Measurements from ENCODE around the gene PCYT2.

PCYT2 gene

DNA sequence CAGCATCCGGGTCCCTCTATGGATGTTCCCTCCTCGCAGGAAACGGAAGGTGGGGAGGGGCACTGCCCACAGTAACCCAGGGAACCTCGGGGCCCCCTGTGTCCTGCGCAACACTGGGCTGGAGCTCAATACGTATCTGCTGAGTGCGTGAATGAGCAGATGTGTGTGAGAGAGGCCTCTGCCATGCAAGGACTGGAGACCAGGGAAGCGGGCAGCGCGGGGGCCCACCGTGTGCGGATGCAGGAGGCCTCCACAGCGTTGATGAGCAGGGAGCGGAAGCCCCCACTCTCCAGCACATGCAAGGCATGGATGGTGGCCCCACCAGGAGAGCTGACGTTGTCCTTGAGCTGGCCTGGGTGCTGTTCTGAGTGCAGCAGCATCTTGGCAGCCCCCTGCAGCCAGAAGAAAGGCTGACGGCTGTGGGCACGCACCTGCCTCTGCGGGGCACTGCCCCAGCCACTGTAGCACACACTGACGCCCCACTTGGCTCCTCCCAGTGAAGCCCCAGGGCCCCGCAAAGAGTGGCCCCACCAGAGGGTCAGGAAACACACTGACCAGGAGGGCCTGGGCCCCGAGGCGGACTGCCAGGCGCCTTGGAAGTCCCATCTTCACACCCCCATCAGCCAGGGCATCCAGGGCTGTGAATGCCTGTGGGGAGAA is 23.0 kb upstream of the PCYT2 start:
- Mint-ChIP-seq H3K9me3 (no peaks in the 10 kb centered on the region), H3K27ac (no peak overlapping the region), H3K4me3 (no peak overlapping the region), H3K36me3 (no peaks in the 10 kb centered on the region), H3K27me3 (peaks cover 2% of the 10 kb centered on the region), H3K4me1 (peaks cover 5% of the 10 kb centered on the region)
- no peak for DNase-seq (ENCODE audit: low spot score in 2 of 2)
- no peak for ATAC-seq (ENCODE audit: low read depth)

DNA sequence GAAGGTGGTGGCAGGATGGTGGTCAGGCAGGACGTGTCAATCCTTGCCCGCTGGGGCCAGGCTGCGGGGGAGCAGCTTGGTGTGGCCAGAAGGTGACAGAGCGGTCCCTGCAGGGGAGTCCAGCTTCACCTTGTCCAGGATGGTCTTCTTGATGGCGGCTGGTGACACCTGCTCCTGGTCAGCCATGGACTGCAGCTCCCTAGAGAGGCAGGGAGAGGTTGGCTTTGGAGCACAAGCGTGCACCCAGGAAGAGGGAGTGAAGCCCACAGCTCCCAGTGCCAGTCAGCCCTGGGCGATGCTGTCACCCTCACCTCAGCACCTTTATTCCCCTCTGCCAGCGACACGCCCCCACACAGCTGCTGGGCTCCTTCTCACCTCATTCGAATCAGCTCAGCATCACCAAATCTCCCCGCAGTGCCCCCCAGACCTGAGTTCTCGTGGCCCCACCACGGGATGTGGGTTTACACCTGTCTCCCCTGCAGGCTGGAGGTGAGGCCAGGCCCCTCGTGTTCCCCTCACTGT is 22.0 kb upstream of the PCYT2 start:
- H3K27me3 Mint-ChIP-seq = peaks cover 4% of the 10 kb centered on the region
- peaks cover 7% of the 10 kb centered on the region for H3K4me1 Mint-ChIP-seq
- H3K4me3 Mint-ChIP-seq = no peak overlapping the region
- H3K36me3 Mint-ChIP-seq = no peaks in the 10 kb centered on the region
- DNase-seq (ENCODE audit: low spot score in 2 of 2) (no peak), ATAC-seq (ENCODE audit: low read depth) (no peak)
- no peak overlapping the region for H3K27ac Mint-ChIP-seq
- H3K9me3 Mint-ChIP-seq = no peaks in the 10 kb centered on the region

DNA sequence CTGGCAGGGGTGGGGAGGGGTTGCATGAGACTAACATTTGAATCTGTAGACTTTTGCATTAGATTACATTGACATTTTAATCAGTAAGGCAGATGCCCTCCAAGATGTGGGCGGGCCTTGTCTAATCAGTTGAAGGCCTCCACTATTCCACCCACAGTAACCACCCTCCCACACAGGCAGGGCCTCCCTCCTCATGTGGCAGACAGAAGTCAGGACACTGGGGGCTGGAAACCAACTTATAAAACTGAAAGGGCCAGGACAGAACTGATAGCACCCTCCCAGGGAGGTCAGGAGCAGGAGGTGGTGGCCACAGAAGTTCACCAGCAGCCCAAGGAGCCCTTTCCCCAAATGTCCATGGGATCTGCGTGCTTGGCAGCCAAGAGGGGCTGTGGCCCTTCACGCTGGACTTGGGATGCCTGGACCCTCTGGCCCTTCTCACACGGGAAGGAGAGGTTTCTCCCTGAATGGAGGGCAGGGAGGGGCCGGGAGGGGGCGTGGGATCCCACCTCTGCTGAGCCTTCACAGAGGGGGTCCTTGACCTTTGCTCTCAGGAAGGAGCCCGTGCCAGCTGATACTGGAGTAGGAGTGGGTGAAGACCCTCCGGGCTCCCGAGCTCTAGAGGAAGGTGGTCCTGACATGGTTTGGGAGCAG is 21.3 kb upstream of the PCYT2 start:
- ATAC-seq (ENCODE audit: low read depth) (no peak), DNase-seq (ENCODE audit: low spot score in 2 of 2) (no peak)
- H3K4me1 Mint-ChIP-seq = peaks cover 7% of the 10 kb centered on the region
- no peak overlapping the region for H3K4me3 Mint-ChIP-seq
- H3K36me3 Mint-ChIP-seq = no peaks in the 10 kb centered on the region
- H3K27me3 Mint-ChIP-seq = peaks cover 4% of the 10 kb centered on the region
- no peaks in the 10 kb centered on the region for H3K9me3 Mint-ChIP-seq
- no peak overlapping the region for H3K27ac Mint-ChIP-seq

DNA sequence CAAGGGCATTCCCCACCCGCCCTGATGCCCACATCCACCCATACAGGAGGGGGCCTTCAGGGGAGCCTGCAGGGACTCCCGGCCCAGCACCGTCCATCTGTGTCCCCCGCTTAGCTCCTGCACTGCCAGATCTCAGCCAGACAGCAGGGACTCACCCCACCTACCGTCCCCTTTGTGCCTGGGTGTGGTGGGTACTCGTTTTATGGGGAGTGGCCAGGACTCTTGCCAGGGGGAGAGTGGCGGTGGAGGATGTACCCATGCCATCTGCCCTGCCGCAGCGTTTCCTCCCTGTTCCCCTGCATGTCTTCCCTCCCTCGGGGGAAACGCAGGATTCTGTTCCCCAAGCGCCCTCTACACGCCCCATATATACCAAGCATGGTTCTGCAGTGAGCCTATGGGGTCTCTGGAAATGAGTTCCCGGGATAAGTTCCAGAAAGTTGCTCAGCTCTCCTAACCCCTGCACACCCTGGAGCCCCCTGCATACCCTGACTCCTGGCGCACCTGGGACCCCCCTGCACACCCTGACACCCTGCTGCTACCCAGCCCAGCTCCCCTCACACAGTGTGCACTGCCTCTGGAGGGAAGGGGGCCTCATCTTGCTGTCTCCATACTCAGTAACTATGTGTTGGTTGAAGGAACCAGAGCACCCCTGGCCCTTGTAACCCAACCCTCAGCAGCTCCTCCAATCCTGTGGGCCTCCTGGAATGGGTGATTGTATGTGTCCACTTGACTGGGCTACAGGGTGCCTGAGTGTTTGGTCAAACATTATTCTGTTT is 20.5 kb upstream of the PCYT2 start:
- H3K27ac Mint-ChIP-seq = no peak overlapping the region
- H3K27me3 Mint-ChIP-seq = peaks cover 4% of the 10 kb centered on the region
- peaks cover 7% of the 10 kb centered on the region for H3K4me1 Mint-ChIP-seq
- ATAC-seq (ENCODE audit: low read depth) (no peak), DNase-seq (ENCODE audit: low spot score in 2 of 2) (no peak)
- no peaks in the 10 kb centered on the region for H3K9me3 Mint-ChIP-seq
- no peaks in the 10 kb centered on the region for H3K36me3 Mint-ChIP-seq
- H3K4me3 Mint-ChIP-seq = no peak overlapping the region

DNA sequence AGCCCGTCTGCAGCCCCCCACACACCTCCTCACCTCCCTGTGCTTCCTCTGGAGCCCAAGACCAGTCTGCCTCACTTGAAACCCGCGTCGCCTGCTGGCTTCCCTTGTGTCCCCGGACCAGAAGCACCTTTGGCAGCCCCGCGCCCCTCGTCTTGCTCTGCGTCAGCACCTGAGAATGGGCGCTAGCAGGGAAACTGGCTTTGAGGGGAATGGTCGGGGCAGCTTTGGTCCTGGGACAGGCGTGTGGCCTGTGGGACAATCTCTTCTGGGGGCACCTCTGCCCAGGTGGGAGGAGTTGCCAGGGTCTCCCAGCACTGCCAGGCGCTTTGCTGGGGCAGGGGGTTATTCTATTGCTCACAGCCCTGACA is 20.0 kb upstream of the PCYT2 start:
- Mint-ChIP-seq H3K27me3 (peaks cover 4% of the 10 kb centered on the region), H3K27ac (peak overlapping the region; percentile 8), H3K9me3 (no peaks in the 10 kb centered on the region), H3K36me3 (no peaks in the 10 kb centered on the region), H3K4me3 (no peak overlapping the region), H3K4me1 (peaks cover 9% of the 10 kb centered on the region)
- ATAC-seq (ENCODE audit: low read depth) (no peak), DNase-seq (ENCODE audit: low spot score in 2 of 2) (no peak)

DNA sequence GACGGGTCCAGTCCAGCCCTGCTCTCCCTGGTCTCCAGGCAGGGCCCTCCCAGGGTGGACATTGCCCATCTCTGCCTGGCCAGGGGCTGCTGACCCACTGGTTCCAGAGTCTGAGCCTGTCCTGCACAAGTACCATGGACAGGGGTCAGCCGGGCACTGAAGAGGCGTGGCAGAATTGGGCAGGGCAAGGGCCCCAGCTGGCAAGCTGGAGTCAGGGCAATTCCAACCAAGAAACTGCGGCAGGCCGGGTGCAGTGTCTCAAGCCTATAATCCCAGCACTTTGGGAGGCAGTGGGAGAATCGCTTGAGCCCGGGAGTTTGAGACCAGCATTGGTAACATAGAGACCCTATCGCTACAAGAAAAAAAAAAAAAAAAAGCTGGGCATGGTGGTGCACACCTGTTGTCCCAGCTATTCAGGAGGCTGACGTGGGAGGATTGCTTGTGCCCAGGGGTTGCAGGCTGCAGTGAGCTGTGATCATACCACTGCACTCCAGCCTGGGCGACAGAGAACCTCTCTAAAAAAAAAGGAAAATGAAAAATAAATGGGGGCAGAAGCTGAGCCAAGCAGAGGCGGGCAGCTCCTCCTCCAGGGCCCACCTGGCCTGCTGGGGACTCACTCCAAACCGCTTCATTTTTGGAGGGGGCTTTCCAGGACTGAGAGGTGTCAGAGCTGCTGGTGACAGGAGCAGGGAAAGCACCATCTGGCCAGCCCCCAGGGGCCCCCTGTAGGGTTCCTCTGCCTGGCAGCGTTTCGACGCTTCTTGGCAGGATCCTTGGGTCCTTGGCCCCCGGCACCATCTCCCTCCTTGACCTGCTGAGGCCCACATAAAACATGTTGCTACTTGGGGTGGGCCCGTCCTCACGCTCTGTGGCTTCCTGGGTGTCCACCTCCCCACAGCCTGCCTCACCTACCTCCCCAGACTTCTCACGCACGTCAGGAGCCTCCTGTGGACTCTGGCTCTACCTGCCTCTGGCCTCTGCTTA is 19.2 kb upstream of the PCYT2 start:
- DNase-seq (ENCODE audit: low spot score in 2 of 2) (no peak), ATAC-seq (ENCODE audit: low read depth) (peak; percentile 13)
- Mint-ChIP-seq H3K4me3 (no peak overlapping the region), H3K4me1 (peaks cover 9% of the 10 kb centered on the region), H3K27me3 (peaks cover 4% of the 10 kb centered on the region), H3K36me3 (no peaks in the 10 kb centered on the region), H3K27ac (peak overlapping the region; percentile 8), H3K9me3 (no peaks in the 10 kb centered on the region)

DNA sequence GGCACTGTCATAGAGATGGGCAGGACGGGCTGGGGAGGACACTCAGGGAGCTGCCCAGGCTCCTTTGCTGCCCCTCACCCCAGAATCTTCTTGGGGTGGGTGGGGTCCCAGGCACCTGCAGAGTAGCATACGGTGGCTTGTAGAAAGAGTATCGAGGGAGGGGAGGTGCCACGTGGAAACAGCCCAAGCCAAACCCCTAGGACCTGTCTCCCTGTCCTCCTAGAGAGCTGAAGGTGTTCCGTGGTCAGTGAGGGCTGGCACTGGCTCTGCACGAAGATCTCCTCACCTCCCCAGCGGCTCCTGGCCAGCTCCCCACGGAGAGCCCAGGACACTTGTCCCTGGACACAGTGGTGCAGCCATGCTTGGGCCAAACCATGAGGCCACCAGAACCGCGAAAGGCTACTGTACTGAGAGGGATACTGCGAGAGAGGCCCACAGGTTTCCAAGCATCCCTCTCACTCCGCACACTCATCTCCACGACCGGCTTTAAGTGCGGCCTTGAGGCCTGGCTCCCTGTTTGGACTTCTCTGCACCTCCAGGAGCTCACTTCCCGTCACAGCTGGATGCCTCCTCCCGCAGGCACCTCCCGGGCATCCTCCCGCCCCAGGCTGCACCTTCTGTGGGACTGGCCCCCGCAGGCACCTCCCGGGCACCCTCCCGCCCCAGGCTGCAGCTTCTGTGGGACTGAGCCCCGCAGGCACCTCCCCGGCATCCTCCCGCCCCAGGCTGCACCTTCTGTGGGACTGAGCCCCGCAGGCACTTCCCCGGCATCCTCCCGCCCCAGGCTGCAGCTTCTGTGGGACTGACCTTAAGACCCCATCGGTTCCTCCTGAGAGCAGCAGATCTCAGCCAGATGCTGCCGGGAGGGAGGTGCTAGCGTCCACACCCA is 18.3 kb upstream of the PCYT2 start:
- Mint-ChIP-seq H3K27me3 (peaks cover 4% of the 10 kb centered on the region), H3K36me3 (no peaks in the 10 kb centered on the region), H3K4me3 (peak overlapping the region; percentile 22), H3K4me1 (peaks cover 9% of the 10 kb centered on the region), H3K27ac (no peak overlapping the region), H3K9me3 (no peaks in the 10 kb centered on the region)
- no peak for DNase-seq (ENCODE audit: low spot score in 2 of 2)
- ATAC-seq (ENCODE audit: low read depth) = no peak

DNA sequence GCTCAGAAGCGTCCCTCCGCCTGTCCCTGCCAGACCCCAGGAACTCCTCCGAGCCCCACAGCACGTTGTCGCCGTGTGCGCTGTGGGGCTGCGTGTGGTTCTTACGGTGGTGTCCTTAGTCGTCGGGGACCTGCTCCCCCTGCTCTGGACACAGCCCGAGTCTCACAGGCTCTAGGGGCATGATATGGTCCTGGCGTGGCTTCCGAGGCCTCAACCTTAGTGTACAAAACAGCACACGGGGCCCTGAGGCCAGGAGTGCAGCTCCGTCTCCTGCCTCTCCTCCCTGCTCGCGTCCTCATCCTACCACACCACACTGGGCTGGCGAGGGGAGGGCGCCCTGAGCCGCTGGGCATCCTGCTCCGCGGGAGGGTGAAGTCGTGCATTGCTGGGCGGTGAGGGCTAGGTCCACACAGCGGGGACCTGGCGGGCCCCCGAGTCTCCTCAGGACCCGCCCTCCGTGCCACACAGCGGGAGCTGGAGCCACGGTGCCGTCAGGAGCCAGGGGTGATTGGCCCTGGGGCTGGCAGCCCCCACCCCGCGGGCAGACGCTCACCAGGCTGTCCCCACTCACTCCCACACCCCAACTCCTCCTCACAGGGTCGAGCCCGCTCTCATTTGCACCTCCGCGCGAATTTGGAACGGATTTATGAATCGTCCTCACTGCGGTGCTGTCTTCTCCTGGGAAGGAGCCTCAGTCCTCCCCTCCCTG is 17.5 kb upstream of the PCYT2 start:
- DNase-seq (ENCODE audit: low spot score in 2 of 2) (no peak), ATAC-seq (ENCODE audit: low read depth) (no peak)
- H3K27me3 Mint-ChIP-seq = peaks cover 4% of the 10 kb centered on the region
- H3K9me3 Mint-ChIP-seq = no peaks in the 10 kb centered on the region
- H3K27ac Mint-ChIP-seq = no peak overlapping the region
- H3K4me1 Mint-ChIP-seq = peaks cover 12% of the 10 kb centered on the region
- H3K36me3 Mint-ChIP-seq = no peaks in the 10 kb centered on the region
- peak overlapping the region; percentile 55 for H3K4me3 Mint-ChIP-seq

DNA sequence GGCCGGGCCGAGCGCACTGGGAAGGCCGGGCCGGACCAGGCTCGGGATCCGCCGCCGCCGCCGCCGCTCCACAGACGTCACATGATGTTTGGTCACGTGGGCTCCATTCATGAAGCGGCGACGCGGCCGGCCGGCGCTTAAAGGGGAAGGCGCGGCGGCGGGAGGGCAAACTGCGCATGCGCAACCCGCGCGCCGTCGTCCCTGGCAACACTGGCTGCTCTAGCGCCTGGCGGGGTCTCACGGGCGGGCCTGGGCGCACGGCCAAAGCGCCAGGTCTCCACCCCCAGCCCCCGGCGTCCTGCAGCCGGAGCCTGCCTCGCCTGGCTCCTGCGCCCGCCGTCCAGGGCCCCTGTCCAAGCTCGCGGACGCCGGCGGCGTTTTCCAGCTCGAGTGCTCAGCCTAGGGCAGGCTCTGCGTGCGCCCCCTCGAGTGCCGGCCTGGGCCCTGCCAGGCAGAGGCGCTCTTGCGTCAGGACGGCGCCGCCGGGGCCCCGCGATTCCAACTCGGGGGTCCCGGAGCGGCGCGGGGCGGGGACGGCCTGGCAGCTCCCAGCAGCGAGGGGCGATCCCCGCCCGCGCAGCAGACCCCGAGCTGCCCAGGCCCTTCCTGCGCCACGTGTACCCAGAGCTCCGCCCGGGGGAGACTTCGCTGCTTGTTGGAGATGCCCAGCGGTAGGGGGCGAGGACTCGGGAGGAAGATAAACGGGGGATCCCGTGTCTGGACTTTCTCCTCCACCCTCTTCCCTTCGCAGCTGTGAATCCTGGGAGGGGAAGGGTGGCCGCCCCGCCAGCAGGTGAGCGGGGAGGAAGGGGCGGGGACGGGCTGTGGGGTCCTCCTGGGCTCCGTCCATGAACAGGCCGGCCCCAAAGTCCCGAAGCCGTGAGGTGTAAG is 16.7 kb upstream of the PCYT2 start, which contains the start of gene MAFG:
Gene MAFG (minus strand): TSS at position 83 of the 891 bp plus-strand sequence. CDS start 4,550 bp downstream, outside the sequence.
- Mint-ChIP-seq H3K4me1 (peaks cover 12% of the 10 kb centered on the region), H3K27me3 (peaks cover 4% of the 10 kb centered on the region), H3K9me3 (no peaks in the 10 kb centered on the region), H3K27ac (peak within 1 kb of the TSS; percentile 85), H3K36me3 (peaks cover under 1% of the 10 kb centered on the region), H3K4me3 (peak within 1 kb of the TSS; percentile 81)
- peak; percentile 90 for DNase-seq (ENCODE audit: low spot score in 2 of 2)
- peak; percentile 76 for ATAC-seq (ENCODE audit: low read depth)

DNA sequence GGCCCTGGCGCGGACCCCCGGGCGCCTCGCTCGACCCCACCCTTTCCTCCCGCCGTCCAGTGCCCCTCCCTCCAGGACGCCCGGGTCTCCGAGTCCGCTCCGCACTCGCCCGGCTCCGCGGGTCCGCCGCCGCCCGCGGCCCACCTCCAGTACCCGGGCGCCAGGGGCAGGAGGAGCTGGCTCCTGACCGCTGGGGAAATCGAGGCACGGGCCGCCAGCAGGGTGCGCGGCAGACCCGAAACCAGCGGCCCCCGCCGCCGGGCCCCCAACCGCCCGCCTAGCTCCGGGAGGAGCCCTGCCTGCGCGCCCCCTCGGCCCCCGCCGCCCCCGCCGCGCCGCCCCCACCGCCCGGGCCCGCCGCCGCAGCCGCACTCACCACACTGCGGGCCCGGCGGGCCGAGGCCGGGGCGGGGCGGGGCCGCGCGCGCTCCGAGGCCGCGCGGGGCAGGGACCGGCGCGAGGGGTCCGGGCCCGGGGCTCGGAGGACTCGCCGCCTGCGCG is 16.0 kb upstream of the PCYT2 start:
- Mint-ChIP-seq H3K36me3 (peaks cover 6% of the 10 kb centered on the region), H3K4me3 (no peak overlapping the region), H3K4me1 (peaks cover 12% of the 10 kb centered on the region), H3K9me3 (no peaks in the 10 kb centered on the region), H3K27ac (peak overlapping the region; percentile 53), H3K27me3 (peaks cover 4% of the 10 kb centered on the region)
- DNase-seq (ENCODE audit: low spot score in 2 of 2) (peak in 1 of 2 donors; percentile 43), ATAC-seq (ENCODE audit: low read depth) (peak; percentile 38)

DNA sequence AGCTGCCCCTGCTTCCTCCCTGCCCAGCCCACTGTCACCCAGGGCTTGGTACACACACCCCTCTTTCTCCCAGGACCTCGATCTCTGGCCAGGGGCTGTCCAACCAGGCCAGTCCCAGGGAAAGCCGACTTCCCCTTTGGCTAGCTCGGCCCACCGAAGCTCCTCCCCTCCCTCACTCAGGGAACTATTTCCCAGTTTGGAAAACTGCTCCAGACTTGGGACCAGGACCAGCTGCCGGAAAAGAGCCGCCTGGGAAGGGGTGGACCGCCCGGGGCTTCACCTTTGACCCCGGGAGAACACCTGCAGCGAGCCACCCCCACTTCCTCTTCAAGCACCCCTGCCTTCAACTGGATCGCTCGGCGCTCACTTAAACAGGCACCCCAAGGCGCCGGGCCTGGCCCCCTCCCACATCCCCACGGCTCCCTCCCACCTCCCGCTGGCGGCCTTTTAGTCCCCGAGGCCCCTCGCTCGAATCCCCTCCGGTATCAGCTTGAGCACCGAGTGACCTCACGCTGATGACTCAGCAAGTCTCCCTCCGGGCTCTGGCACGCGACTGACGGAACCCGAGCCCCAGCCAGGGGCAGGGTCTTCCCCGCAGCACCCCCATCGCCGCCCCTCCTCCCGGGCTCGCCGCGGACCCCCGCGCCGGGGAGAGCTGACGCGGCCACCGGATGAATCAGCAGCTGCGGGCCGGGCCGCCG is 15.4 kb upstream of the PCYT2 start:
- peaks cover 12% of the 10 kb centered on the region for H3K4me1 Mint-ChIP-seq

More for the DNA sequence above, 15.4 kb upstream of the PCYT2 start:
- peak overlapping the region; percentile 85 for H3K27ac Mint-ChIP-seq
- peak overlapping the region; percentile 81 for H3K4me3 Mint-ChIP-seq
- H3K27me3 Mint-ChIP-seq = peaks cover 2% of the 10 kb centered on the region
- peaks cover 8% of the 10 kb centered on the region for H3K36me3 Mint-ChIP-seq
- no peaks in the 10 kb centered on the region for H3K9me3 Mint-ChIP-seq
- DNase-seq (ENCODE audit: low spot score in 2 of 2) (peak; percentile 46 to 59), ATAC-seq (ENCODE audit: low read depth) (peak; percentile 47)

Data from memory B cell (primary cell).